ENCODE results near the gene DGCR6L. TPM values are rescaled to one million over a fixed set of nuclear protein-coding genes. Genes with fewer than 3 reads are reported as not detected.

Gene DGCR6L
- total RNA-seq, 4 donors from 2014 or later = 39.8 to 69.2 (median 60.4) TPM

Other genes starting within 250 kb of the DGCR6L start
- 10 to 100 TPM; 16.9 to 27.6 (median 25.5) TPM for gene DGCR8, start 239.8 kb downstream of the DGCR6L start, total RNA-seq
- gene RANBP1, start 204.0 kb downstream of the DGCR6L start, total RNA-seq = 100 to 1,000 TPM; 115 to 162 (median 158) TPM
- gene TRMT2A, start 202.8 kb downstream of the DGCR6L start, total RNA-seq = 10 to 100 TPM; 24.1 to 57.0 (median 36.3) TPM
- 10 to 100 TPM; 11.8 to 27.8 (median 16.4) TPM for gene ZDHHC8, start 188.3 kb downstream of the DGCR6L start, total RNA-seq
- not detected for gene CCDC188, start 169.0 kb downstream of the DGCR6L start, total RNA-seq
- gene RTN4R, start 51.7 kb downstream of the DGCR6L start, total RNA-seq = 1 to 10 TPM in 2 of 4 donors, not detected in 2; 1.3 to 2.4 TPM
- 10 to 100 TPM in 3 of 4 donors, 1 to 10 TPM in 1; 8.6 to 19.9 (median 11.1) TPM for gene ZNF74, start 74.1 kb upstream of the DGCR6L start, total RNA-seq
- gene SCARF2, start 117.8 kb upstream of the DGCR6L start, total RNA-seq = 10 to 100 TPM; 14.8 to 25.3 (median 20.1) TPM
- gene KLHL22, start 175.7 kb upstream of the DGCR6L start, total RNA-seq = 10 to 100 TPM; 25.0 to 44.5 (median 33.9) TPM
- gene MED15, start 187.6 kb upstream of the DGCR6L start, total RNA-seq = 10 to 100 TPM; 30.6 to 62.3 (median 54.3) TPM